ENCODE data around the gene AGBL1. TPM values are rescaled to one million over a fixed set of nuclear protein-coding genes. Genes with fewer than 3 reads are reported as not detected.

AGBL1 gene
- total RNA-seq, 1 experiment from 2014 or later: not detected

DNA sequence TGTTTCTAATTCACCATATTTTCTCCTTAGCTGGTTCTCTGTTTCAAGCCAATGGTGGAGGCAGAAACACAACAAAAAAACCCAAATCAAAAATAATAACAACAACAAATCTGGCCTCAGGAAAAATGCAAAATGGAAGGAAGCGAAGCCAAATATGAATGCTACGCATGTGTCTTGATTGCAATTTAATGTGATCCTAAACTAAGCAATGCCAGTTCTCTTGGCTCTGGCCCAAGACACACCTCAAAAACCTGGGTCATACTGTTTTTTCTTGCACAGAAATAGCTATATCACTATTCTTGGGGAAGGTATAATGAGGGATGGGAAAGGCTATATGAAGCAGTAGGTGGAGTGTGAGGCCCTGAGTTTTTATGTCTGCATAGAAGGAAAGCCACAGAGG lies 724.7 kb downstream of the AGBL1 start:
- Histone ChIP-seq H4K91ac (ENCODE audit: insufficient read length, low read depth, low read length) (no peak overlapping the region), H3K27ac (ENCODE audit: insufficient read length, low read depth, low read length) (no peak overlapping the region), H3K4ac (ENCODE audit: low read depth, low read length) (no peak overlapping the region), H3K4me2 (ENCODE audit: insufficient read depth, insufficient read length, low read length) (no peak overlapping the region), H3K23ac (ENCODE audit: insufficient read length, low read depth, low read length) (no peak overlapping the region), H3K9me3 (ENCODE audit: control insufficient read depth, low read depth, low read length) (no peaks in the 10 kb centered on the region), H4K20me1 (ENCODE audit: control insufficient read depth, insufficient read depth, insufficient read length) (no peaks in the 10 kb centered on the region), H3K18ac (ENCODE audit: insufficient read length, low read depth, low read length) (no peak overlapping the region), H3K9ac (ENCODE audit: extremely low read depth, insufficient read length, low read length) (no peak overlapping the region), H4K8ac (replicated peaks; ENCODE audit: insufficient read length, low read depth, low read length) (no peak overlapping the region), H2BK12ac (ENCODE audit: insufficient read length, low read depth, low read length) (no peak overlapping the region), H3K23me2 (ENCODE audit: insufficient read length, low read depth, low read length, poor library complexity, severe bottlenecking) (no peaks in the 10 kb centered on the region), H3K4me1 (ENCODE audit: insufficient read depth, low read length) (no peaks in the 10 kb centered on the region), H2BK120ac (ENCODE audit: low read depth, low read length, poor library complexity, severe bottlenecking) (no peak overlapping the region), H2BK20ac (ENCODE audit: low read depth, low read length, poor library complexity, severe bottlenecking) (no peak overlapping the region), H3T11ph (ENCODE audit: low read length) (no peak overlapping the region), H3K56ac (ENCODE audit: insufficient read length, low read depth, low read length) (no peak overlapping the region), H2AK5ac (ENCODE audit: insufficient read length, low read length) (no peak overlapping the region), H3K79me1 (ENCODE audit: insufficient read depth, low read depth, low read length, poor library complexity, severe bottlenecking) (no peaks in the 10 kb centered on the region), H3K79me2 (ENCODE audit: insufficient read depth, low read length) (no peaks in the 10 kb centered on the region), H3K14ac (ENCODE audit: insufficient read depth, low read length) (no peak overlapping the region), H2BK5ac (ENCODE audit: insufficient read length, low read length) (no peak overlapping the region), H2BK15ac (ENCODE audit: low read depth, low read length) (no peak overlapping the region), H4K5ac (ENCODE audit: insufficient read length, low read depth, low read length) (no peak overlapping the region), H3K27me3 (ENCODE audit: insufficient read depth, low read length) (no peaks in the 10 kb centered on the region), H2AFZ (ENCODE audit: low read length) (no peak overlapping the region)
- H3K36me3 Mint-ChIP-seq (ENCODE audit: insufficient read depth in 1 of 3, low read depth in 3 of 3): no peaks in the 10 kb centered on the region
- DNase-seq: no peak
- H3K4me1 Mint-ChIP-seq: no peaks in the 10 kb centered on the region
- TF ChIP-seq, protein P1, sequence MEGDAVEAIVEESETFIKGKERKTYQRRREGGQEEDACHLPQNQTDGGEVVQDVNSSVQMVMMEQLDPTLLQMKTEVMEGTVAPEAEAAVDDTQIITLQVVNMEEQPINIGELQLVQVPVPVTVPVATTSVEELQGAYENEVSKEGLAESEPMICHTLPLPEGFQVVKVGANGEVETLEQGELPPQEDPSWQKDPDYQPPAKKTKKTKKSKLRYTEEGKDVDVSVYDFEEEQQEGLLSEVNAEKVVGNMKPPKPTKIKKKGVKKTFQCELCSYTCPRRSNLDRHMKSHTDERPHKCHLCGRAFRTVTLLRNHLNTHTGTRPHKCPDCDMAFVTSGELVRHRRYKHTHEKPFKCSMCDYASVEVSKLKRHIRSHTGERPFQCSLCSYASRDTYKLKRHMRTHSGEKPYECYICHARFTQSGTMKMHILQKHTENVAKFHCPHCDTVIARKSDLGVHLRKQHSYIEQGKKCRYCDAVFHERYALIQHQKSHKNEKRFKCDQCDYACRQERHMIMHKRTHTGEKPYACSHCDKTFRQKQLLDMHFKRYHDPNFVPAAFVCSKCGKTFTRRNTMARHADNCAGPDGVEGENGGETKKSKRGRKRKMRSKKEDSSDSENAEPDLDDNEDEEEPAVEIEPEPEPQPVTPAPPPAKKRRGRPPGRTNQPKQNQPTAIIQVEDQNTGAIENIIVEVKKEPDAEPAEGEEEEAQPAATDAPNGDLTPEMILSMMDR (conservative IDR thresholded peaks at IDR 0.05): no peak
- H3K27me3 Mint-ChIP-seq (ENCODE audit: low read depth): no peaks in the 10 kb centered on the region; the same call in 1 of the 2 replicates
- no peak overlapping the region for H3K4me3 Mint-ChIP-seq
- no peak overlapping the region for H3K27ac Mint-ChIP-seq
- no peaks in the 10 kb centered on the region; a peak in 1 of 5 replicates for H3K9me3 Mint-ChIP-seq
- WGBS (ENCODE audit: extremely low coverage, insufficient read length, low lambda C conversion rate): no CpG with 5 or more reads among the region's 2 CpGs

All from H9 (cell line).